GM18502 (cell line): ENCODE measurements around the gene BSN.
A peak's percentile ranks its signal among the peaks of the same experiment; 100 is the strongest.
"Not testable (repeated sequence)": the region's sequence is repeated elsewhere in the genome, so short reads cannot be mapped to it uniquely, and the experiment has no call there.

Experiments
- ATAC-seq: cut with Tn5 transposase; IDR thresholded peaks from one replicate; pipeline ENCODE4 v1.9.1; 2021; ENCODE audit warnings: mild to moderate bottlenecking; ENCODE audit not compliant: unreplicated experiment, poor library complexity

Gene BSN

GRCh38 chr3:49689046-49689907 lies 135.0 kb downstream of the BSN start, which contains the start of the genes MST1 and RNF123:
Gene MST1, minus strand, starts transcription at chr3:49689474. Its CDS starts 783 bp downstream, at chr3:49688691.
Gene RNF123, plus strand, starts transcription at chr3:49689557. Its CDS starts 1,609 bp downstream, at chr3:49691166.
- ATAC-seq, result peak; percentile 73

- ATAC-seq, result not testable (repeated sequence)
Measured at GRCh38 chr3:49689908-49690624, 135.8 kb downstream of the BSN start.

GRCh38 chr3:49690856-49691255 lies 136.6 kb downstream of the BSN start:
- not testable (repeated sequence) for ATAC-seq

GRCh38 chr3:49691481-49691880 lies 137.2 kb downstream of the BSN start:
- ATAC-seq, result not testable (repeated sequence)

- not testable (repeated sequence) for ATAC-seq
Measured at GRCh38 chr3:49694409-49695070, 140.3 kb downstream of the BSN start.

- not testable (repeated sequence) for ATAC-seq
Measured at GRCh38 chr3:49695350-49696015, 141.2 kb downstream of the BSN start.

GRCh38 chr3:49699281-49699979 lies 145.2 kb downstream of the BSN start:
- no peak for ATAC-seq

GRCh38 chr3:49700014-49700413 lies 145.7 kb downstream of the BSN start:
- ATAC-seq, result no peak

GRCh38 chr3:49700453-49701128 lies 146.3 kb downstream of the BSN start:
- ATAC-seq, result no peak

- ATAC-seq, result no peak
Measured at GRCh38 chr3:49701388-49702077, 147.3 kb downstream of the BSN start.

- no peak for ATAC-seq
Measured at GRCh38 chr3:49702672-49703071, 148.4 kb downstream of the BSN start.

GRCh38 chr3:49703443-49703927 lies 149.2 kb downstream of the BSN start:
- peak; percentile 65 for ATAC-seq

- ATAC-seq, result no peak
Measured at GRCh38 chr3:49703956-49704355, 149.7 kb downstream of the BSN start.

- ATAC-seq, result no peak
Measured at GRCh38 chr3:49704629-49705028, 150.4 kb downstream of the BSN start.

GRCh38 chr3:49705390-49705960 lies 151.2 kb downstream of the BSN start:
- ATAC-seq, result no peak

- ATAC-seq, result no peak
Measured at GRCh38 chr3:49706456-49707112, 152.3 kb downstream of the BSN start.

GRCh38 chr3:49707113-49707480 lies 152.8 kb downstream of the BSN start:
- no peak for ATAC-seq

- ATAC-seq, result no peak
Measured at GRCh38 chr3:49709852-49710251, 155.6 kb downstream of the BSN start.
